Activated T-helper 2 cell treated with anti-CD3 and anti-CD28 coated beads, Interferon-gamma antibody, Interleukin-2, Interleukin-4, amounts not matched to agents 10 μg/mL and 5 μg/mL and 100 μg/mL, durations not matched to agents 14 hours and 24 hours and 36 hours (primary cell): ENCODE results near the gene GLUD1. TPM values are rescaled to one million over a fixed set of nuclear protein-coding genes. Genes with fewer than 3 reads are reported as not detected.
"Not testable (repeated sequence)": the region's sequence is repeated elsewhere in the genome, so short reads cannot be mapped to it uniquely, and the experiment has no call there.

Experiments used
- DNase-seq: peaks from one replicate; pipeline ENCODE4 v3.0.0; 2021; ENCODE audit warnings: low spot score
- H3K27ac Mint-ChIP-seq: one replicate; pipeline ENCODE4 v1.8.0; 2021; ENCODE audit warnings: mixed read lengths
- H3K27me3 Mint-ChIP-seq: one replicate; pipeline ENCODE4 v1.8.0; 2021; ENCODE audit warnings: low read depth, mixed read lengths
- H3K36me3 Mint-ChIP-seq: one replicate; pipeline ENCODE4 v1.8.0; 2021; ENCODE audit warnings: low read depth, mixed read lengths
- H3K4me1 Mint-ChIP-seq: one replicate; pipeline ENCODE4 v1.8.0; 2021; ENCODE audit warnings: low read depth, mixed read lengths
- H3K4me3 Mint-ChIP-seq: one replicate; pipeline ENCODE4 v1.8.0; 2021; ENCODE audit warnings: low read depth, mild to moderate bottlenecking, moderate library complexity, mixed read lengths
- H3K9me3 Mint-ChIP-seq: one replicate; pipeline ENCODE4 v1.8.0; 2021; ENCODE audit warnings: mixed read lengths
- intact Hi-C: fragments of 100-400 bp; cut with micrococcal nuclease; formaldehyde crosslinking; loops from one replicate; pipeline ENCODE4 v1.15.1; 2023
- total RNA-seq: library from RNA; stranded (reverse); gene quantifications from 2 replicates; pipeline ENCODE4 v1.2.3, GENCODE V29; 2022

GLUD1 gene
- total RNA-seq, 1 donor from 2014 or later = 105 TPM

GRCh38 chr10:87058171-87058570 is 36.5 kb downstream of the GLUD1 start:
- H3K27me3 Mint-ChIP-seq = no peaks in the 10 kb centered on the region
- H3K9me3 Mint-ChIP-seq = no peaks in the 10 kb centered on the region
- no peak for DNase-seq
- H3K27ac Mint-ChIP-seq = no peak overlapping the region
- no peak overlapping the region for H3K4me3 Mint-ChIP-seq
- H3K4me1 Mint-ChIP-seq = no peaks in the 10 kb centered on the region
- peaks cover 51% of the 10 kb centered on the region for H3K36me3 Mint-ChIP-seq
- intact Hi-C loops = no loop called here

GRCh38 chr10:87054373-87055295 is 40.0 kb downstream of the GLUD1 start:
- Mint-ChIP-seq H3K36me3 (peaks cover 50% of the 10 kb centered on the region), H3K9me3 (no peaks in the 10 kb centered on the region), H3K27me3 (no peaks in the 10 kb centered on the region), H3K4me3 (no peak overlapping the region), H3K4me1 (no peaks in the 10 kb centered on the region), H3K27ac (no peak overlapping the region)
- intact Hi-C loops = no loop called here
- DNase-seq = no peak

- Mint-ChIP-seq H3K27me3 (no peaks in the 10 kb centered on the region), H3K9me3 (no peaks in the 10 kb centered on the region), H3K4me3 (no peak overlapping the region), H3K4me1 (no peaks in the 10 kb centered on the region), H3K27ac (no peak overlapping the region), H3K36me3 (peaks cover 49% of the 10 kb centered on the region)
- intact Hi-C loops = no loop called here
- no peak for DNase-seq
Observed at GRCh38 chr10:87053577-87054181, 41.0 kb downstream of the GLUD1 start.

- intact Hi-C loops = no loop called here
- H3K4me3 Mint-ChIP-seq = no peak overlapping the region
Observed at GRCh38 chr10:87053111-87053510, 41.5 kb downstream of the GLUD1 start.

GRCh38 chr10:87045434-87045938 is 49.2 kb downstream of the GLUD1 start:
- Mint-ChIP-seq H3K4me1 (no peaks in the 10 kb centered on the region), H3K9me3 (no peaks in the 10 kb centered on the region), H3K4me3 (no peak overlapping the region), H3K27me3 (no peaks in the 10 kb centered on the region), H3K27ac (no peak overlapping the region), H3K36me3 (peaks cover 35% of the 10 kb centered on the region)
- DNase-seq = no peak
- intact Hi-C loops = no loop called here

More at GRCh38 chr10:87053111-87053510, 41.5 kb downstream of the GLUD1 start:
- no peaks in the 10 kb centered on the region for H3K27me3 Mint-ChIP-seq
- H3K9me3 Mint-ChIP-seq = no peaks in the 10 kb centered on the region
- H3K27ac Mint-ChIP-seq = no peak overlapping the region
- DNase-seq = no peak
- peaks cover 50% of the 10 kb centered on the region for H3K36me3 Mint-ChIP-seq
- no peaks in the 10 kb centered on the region for H3K4me1 Mint-ChIP-seq

- H3K27me3 Mint-ChIP-seq, H3K27ac Mint-ChIP-seq, intact Hi-C loops, DNase-seq, H3K4me3 Mint-ChIP-seq, H3K9me3 Mint-ChIP-seq, H3K4me1 Mint-ChIP-seq: not testable (repeated sequence)
- peaks cover 20% of the 10 kb centered on the region for H3K36me3 Mint-ChIP-seq
Observed at GRCh38 chr10:87043579-87043978, 51.1 kb downstream of the GLUD1 start.

- Mint-ChIP-seq H3K4me1 (no peaks in the 10 kb centered on the region), H3K4me3 (no peak overlapping the region), H3K36me3 (no peaks in the 10 kb centered on the region), H3K27ac (no peak overlapping the region), H3K9me3 (no peaks in the 10 kb centered on the region), H3K27me3 (peaks cover 13% of the 10 kb centered on the region)
- intact Hi-C loops = no loop called here
- DNase-seq = no peak
Observed at GRCh38 chr10:87038786-87039185, 55.9 kb downstream of the GLUD1 start.

GRCh38 chr10:87038286-87038717 is 56.3 kb downstream of the GLUD1 start:
- peaks cover 13% of the 10 kb centered on the region for H3K27me3 Mint-ChIP-seq

GRCh38 chr10:87036623-87037022 is 58.0 kb downstream of the GLUD1 start:
- Mint-ChIP-seq H3K4me3 (no peak overlapping the region), H3K27ac (no peak overlapping the region), H3K4me1 (no peaks in the 10 kb centered on the region), H3K36me3 (no peaks in the 10 kb centered on the region), H3K9me3 (no peaks in the 10 kb centered on the region), H3K27me3 (peaks cover 21% of the 10 kb centered on the region)
- no peak for DNase-seq
- intact Hi-C loops = no loop called here

More at GRCh38 chr10:87038286-87038717, 56.3 kb downstream of the GLUD1 start:
- Mint-ChIP-seq H3K4me1 (no peaks in the 10 kb centered on the region), H3K27ac (no peak overlapping the region), H3K4me3 (no peak overlapping the region), H3K9me3 (no peaks in the 10 kb centered on the region), H3K36me3 (no peaks in the 10 kb centered on the region)
- no peak for DNase-seq
- intact Hi-C loops = no loop called here

GRCh38 chr10:87030912-87031635 is 63.6 kb downstream of the GLUD1 start:
- no peak overlapping the region for H3K4me3 Mint-ChIP-seq
- no peak overlapping the region for H3K27ac Mint-ChIP-seq
- H3K36me3 Mint-ChIP-seq = no peaks in the 10 kb centered on the region
- H3K27me3 Mint-ChIP-seq = peaks cover 21% of the 10 kb centered on the region
- no peaks in the 10 kb centered on the region for H3K4me1 Mint-ChIP-seq
- DNase-seq = no peak
- intact Hi-C loops = no loop called here
- H3K9me3 Mint-ChIP-seq = no peaks in the 10 kb centered on the region

- DNase-seq, H3K9me3 Mint-ChIP-seq, H3K4me1 Mint-ChIP-seq, intact Hi-C loops, H3K27ac Mint-ChIP-seq, H3K4me3 Mint-ChIP-seq, H3K36me3 Mint-ChIP-seq: not testable (repeated sequence)
- peaks cover 21% of the 10 kb centered on the region for H3K27me3 Mint-ChIP-seq
Observed at GRCh38 chr10:87030419-87030818, 64.2 kb downstream of the GLUD1 start.

- H3K9me3 Mint-ChIP-seq, intact Hi-C loops, H3K27me3 Mint-ChIP-seq, DNase-seq, H3K4me1 Mint-ChIP-seq, H3K36me3 Mint-ChIP-seq, H3K4me3 Mint-ChIP-seq, H3K27ac Mint-ChIP-seq: not testable (repeated sequence)
Observed at GRCh38 chr10:87026747-87027508, 67.7 kb downstream of the GLUD1 start.
